ENCODE measurements around the gene UBXN2A.

The UBXN2A gene, protein sequence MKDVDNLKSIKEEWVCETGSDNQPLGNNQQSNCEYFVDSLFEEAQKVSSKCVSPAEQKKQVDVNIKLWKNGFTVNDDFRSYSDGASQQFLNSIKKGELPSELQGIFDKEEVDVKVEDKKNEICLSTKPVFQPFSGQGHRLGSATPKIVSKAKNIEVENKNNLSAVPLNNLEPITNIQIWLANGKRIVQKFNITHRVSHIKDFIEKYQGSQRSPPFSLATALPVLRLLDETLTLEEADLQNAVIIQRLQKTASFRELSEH
- total RNA-seq: 26.1 reads per million, percentile 53 among the genes with 10 or more reads in this experiment

DNA sequence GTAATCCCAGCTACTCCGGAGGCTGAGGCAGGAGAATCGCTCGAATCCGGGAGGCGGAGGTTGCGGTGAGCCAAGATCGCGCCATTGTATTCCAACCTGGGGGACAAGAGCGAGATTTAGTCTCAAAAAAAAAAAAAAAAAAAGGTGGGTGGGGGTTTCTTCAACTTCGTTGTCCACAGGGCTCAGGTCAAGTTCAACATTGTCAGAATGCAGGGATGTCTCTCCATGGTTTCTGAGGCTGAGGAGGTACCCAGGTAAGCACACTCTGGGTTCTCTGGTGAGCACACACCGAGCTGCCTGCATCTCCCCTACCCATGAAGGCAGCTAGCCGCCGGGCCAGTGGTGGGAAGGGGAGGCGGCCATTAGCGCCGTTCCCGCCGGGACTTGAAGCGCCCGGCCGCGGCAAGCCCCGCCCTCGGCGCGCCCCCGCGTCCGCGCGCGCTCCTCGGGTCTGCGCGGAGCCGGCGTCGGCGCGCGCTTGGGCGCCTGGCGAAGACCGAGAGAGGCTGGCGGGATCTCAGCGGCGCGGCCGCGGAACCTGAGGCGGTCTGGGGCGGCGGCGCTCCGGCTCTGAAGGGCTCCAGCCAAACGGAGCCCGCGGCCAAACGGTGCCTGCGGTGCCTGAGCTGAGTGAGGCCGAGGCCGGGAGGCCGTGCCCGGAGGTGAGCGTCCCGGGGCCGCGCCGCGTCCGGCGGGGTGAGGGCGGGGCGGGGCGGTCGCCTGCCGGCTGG lies at the start of gene UBXN2A:
Gene UBXN2A (plus strand): TSS at position 477 of the 731 bp plus-strand sequence. CDS start 17,852 bp downstream, outside the sequence.
- peak; percentile 61 for DNase-seq

DNA sequence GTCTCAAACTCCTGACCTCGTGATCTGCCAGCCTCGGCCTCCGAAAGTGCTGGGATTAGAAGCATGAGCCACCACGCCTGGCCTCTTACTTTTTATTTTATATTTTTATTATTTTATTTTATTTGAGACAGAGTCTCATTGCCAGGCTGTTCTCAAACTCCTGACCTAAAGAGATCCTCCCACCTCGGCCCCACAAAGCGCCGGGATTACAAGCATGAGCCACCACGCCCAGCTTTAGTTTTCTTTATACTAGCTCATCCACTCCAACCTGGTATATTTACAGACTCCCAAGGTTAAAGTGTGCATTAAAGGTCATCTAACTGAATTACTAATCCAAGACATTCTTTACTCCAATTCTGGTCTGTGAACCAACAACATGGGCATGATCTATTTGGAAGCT lies 40.1 kb upstream of the UBXN2A start:
- DNase-seq: no peak

DNA sequence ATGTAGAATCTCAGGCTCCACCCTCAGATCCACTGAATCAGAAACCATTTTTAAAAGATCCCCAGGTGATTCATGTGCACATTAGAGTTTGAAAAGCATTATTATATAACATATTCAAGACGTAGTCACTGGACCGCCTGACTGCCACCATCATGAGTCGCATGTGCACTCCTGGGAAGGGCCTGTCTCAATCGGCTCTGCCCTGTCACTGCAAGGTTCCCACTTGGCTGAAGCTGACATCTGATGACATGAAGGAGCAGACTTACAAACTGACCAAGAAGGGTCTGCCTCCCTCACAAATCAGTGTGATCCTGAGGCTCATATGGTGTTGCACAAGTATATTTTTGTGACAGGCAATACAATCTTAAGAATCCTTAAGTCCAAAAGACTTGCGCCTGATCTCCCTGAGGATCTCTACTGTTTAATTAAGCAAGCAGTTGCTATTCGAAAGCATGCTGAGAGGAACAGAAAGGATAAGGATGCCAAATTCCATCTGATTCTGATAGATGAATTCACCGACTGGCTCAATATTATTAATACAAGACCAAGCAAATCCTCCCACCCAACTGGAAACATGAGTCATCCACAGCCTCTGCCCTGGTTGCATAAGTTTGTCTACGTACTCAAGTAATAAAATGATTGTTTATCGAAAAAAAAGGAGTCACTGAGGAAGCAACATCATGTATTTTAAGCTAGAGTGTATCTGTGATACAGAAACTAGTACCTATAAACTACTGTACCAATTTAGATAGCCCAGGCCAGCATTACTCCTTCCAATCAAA lies 39.5 kb upstream of the UBXN2A start:
- no peak for DNase-seq

DNA sequence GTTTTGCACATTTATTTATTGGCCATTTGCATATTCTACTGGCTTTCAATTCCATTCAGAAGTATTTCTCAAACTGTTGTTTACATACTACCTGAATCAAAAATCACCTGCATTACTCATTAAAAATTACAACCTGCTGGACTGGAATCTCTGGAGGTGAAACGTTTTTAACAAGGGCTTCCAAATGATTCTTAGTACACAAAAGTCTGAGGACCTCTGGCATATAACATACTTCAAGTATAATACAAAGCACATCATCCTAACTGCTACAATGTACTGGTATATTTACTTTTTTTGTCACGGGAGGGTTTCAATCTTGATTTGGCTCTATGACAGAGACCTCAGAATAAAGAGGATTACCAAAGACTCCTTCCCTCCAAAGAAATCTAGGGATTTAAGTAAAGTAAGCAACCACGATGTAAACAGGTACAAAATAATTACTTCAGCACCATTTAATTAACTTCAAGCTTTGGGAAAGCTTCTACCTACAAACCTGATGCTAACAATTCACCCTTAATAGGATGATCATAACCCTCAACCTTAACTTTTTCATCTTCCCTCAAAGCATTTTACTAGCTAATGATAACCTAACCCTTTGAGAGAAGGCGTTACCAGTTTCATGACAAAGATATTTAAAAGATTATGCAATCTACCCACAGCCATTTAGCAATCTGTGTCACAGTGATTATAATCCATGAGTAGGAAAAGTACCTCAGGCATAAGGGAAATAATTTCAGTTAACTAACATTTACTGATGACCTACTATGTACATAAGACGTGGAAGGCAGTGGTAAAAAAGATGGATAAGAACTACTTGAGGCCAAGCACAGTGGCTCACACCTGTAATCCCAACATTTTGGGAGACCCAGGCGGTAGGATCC lies 38.1 kb upstream of the UBXN2A start:
- no peak for DNase-seq

DNA sequence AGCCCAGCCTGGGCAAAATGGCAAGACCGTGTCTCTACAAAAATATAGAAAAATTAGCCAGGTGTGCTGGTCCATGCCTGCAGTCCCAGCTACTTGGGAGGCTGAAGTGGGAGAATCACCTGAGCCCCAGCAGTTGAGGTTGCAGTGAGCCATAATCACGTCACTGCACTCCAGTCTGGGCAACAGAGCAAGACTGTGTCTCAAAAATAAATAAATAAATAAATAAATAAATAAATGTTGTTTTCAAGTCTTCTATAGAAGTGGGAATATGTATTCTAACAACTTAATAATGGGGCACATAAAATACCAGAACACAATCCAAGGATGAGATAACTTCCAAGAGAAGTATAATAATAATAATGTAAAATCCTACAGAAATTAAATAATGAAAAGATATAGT lies 37.2 kb upstream of the UBXN2A start:
- no peak for DNase-seq

DNA sequence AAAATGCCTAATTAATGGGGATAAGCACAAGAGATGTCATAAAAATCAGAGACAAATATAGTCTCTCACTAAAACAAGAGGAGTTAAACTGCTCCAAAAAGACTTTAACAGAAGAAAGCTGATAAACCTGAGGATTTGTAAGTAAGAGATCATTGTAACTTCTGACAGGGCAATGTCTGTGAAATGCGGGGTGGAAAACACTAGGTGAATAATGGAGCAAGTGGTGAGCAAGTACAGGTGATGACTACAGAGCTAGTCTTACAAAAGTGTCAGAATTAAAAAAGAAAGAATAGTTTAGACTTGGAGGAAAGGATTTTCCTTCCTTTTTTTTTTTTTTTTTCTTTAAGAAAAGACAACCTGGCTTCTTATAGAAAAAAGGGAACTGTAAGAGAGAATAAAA lies 36.0 kb upstream of the UBXN2A start:
- no peak for DNase-seq

DNA sequence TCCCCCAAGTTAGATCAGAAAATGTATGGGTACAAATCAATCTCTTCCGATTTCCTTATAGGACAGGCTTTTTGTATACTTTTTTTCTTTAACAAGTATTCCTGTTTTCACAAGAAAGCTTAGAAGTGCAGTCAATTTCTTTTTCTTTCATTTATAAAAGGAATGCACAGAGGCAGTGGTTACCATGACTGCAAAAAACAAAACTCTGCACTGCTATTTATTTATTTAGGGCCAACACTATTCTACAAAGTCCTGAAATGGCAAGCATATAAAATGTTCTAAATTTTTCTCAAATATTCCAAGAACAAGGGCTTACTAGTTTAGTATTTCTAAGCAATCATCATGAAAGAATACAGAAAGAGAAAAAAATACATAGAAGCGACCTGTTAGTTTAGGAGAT lies 35.6 kb upstream of the UBXN2A start:
- no peak for DNase-seq

DNA sequence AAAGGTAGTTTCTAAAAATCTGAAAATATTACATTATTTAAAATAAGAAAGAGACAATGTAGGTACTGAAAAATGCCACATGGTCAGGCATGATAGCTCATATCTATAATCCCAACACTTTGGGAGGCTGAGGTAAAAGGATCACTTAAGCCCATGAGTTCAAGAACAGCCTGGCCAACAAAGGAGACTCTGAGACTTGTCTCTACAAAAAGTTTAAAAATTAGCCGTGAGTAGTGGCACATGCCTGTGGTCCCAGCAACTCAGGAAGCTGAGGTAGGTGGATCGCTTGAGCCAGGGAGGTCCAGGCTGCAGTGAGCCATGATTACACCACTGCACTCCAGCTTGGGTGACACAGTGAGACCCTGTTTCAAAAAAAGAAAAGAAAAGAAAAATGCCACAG lies 35.1 kb upstream of the UBXN2A start:
- no peak for DNase-seq

DNA sequence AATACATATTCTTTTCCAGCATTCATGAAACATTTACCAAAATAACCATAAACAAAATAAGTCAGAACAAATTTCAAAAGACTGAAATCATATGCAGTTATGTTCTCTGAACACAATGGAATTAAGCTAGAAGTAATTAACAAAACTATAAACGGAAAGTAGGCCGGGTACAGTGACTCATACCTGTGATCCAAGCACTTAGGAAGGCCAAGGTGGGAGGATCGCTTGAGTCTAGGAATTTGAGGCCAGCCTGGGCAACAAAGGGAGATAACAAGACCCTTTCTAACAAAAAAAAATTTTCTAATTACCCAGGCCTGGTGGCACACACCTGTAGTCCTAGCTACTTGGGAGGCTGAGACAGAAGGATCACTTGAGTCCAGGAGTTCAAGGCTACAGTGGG lies 28.2 kb upstream of the UBXN2A start:
- no peak for DNase-seq

DNA sequence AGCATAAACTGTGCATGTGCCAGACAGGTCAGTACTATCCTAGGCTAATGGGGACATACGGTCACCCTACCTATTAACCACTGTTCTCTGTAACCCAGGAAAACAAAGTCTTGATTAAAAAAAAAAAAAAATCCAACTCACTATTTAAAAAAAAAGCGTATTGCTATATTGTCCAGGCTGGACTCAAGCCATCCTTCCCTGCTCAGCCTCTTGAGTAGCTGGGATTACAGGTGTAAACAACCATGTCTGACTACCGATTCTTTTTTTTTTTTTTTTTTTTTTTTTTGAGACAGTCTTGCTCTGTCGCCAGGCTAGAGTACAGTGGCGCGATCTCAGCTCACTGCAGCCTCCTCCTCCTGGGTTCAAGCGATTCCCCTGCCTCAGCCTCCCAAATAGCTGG lies 24.9 kb upstream of the UBXN2A start:
- no peak for DNase-seq

DNA sequence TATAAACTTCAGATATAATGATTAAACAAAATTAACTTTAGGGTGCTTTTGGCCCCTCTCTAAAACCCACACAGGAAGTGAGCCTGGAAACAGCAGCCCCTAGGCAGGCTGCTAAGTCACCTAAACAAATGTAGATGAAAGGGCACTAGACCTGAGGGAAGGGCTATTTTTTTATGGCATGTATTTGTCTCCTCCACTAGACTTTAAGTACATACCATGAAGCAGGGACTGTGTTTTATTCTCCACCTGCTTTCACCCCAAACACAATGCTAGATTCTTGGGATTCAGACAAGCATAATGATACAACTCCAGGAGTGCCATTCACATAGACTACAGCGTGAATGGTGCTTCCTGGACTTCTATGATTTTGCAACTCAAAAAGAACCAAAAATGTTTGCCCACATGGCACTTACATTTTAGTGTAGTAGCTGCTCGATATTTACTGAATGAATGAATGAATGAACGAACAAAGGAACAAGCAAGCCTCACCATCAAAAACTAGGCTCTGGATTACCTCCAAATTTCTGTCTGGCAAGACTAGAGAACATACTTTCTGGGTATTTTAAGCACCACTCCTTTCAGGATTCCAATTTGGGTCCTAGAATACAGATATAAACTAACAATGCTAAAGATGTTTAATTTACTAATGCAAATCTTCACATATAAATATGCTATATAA lies 23.4 kb upstream of the UBXN2A start:
- DNase-seq: no peak

DNA sequence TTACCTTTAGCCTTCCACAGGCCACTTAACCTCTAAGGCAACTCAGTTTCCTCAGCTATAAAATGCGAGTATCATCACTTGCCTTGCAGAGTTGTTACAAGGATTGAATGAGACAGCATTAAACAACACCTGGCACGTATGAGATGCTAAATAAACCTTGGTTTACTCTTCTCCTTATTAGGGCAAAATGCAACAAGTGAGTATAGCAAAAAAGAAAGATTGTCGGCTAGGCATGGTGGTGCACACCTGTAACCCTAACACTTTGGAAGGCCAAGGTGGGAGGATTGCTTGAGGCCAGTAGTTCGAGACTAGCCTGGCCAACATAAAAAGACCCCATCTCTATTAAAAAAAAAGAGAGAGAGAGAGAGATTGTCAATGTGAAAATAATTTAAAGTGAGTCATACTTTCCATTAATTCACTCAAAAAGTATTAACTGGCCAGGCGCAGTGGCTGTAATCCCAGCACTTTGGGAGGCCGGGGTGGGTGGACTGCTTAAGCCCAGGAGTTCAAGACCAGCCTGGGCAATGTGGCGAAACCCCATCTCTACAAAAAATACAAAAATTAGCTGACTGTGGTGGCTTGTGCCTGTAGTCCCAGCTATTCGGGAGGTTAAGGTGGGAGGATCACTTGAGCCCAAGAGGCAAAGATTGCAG lies 21.3 kb upstream of the UBXN2A start:
- DNase-seq: no peak

DNA sequence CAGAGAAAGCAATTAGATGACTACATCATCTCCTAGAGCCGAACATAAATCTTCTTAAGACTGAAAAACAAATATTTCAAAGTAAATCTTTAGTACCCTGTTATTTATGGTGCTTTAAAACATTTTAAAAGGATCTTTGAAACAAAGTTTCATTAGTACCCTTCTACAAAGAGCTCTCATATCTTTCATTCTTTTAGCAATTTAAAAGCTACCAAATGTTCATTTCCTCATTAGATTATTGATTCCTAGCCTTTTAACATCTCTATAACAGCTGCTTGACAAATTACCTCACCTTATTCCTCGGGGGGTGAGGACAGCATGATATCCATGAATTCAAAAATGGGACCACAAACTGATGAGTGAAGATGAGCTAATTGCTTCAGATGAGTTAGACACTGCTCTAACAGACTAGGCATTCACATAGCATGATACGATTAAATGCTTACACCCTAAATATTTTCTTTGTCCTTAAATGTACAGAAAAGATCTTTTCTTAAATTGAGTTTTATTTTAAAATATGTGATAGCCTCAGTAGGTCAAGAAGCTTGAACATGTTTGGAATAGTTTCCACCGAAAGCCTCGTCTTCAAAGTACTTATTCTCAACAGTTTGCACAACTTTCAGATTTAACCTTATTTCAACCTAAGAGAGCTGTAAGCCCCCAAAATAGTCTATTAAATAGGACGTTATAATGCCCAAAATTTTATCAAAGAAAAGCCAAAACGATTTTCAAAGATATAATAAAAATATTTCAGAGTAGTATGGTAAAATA lies 15.5 kb upstream of the UBXN2A start:
- DNase-seq: no peak

DNA sequence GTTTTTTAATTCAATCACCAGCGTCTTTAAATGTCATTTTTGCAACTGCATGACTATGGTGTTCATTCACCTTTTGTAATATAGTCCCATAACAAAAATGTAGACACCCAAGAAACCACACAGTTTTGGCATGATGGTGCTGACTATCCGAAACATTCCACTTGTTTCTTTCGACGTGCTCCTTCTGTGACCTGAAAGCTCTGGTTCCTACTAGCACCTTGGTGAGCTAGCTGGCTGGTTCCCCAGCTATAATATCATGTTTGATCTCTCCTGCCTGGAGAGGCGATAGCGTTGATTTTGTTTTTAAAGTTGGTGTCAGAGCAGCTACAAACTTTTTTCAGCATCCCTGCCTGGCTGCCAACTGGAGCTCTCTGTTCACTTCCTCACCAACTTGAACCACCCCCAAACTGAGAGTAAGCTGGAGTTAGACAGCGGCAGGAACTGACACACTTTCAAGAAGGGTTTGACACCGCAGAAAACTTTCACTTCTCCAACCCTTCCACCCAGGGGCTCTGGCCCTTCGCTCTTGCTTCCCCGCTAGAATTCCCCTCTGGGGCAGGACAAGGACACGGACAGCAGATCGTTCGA lies 14.5 kb upstream of the UBXN2A start:
- DNase-seq: peak; percentile 50

DNA sequence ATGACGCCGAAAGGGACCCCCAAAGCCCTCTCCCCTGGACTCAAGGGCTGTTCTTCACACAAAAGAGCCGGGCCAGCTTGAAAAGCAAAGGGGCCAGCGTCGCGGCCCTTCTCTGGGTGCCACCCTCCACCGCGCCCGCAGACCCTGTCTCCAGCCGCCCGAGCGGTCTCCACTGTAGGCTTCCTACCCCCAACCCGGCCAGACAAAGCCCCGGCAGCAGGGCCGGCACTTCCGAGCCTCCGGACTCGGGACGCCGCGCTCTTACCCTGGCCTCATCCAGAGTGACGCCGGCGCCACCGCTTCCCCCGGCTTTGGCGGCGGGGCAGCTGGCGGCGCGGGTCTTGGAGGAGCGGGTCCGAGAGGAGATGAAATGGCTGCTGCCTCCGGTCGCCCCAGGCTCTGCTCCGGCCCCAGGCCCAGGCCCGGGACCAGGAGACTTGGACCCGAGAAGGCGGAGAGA lies 13.9 kb upstream of the UBXN2A start:
- DNase-seq: peak; percentile 15

DNA sequence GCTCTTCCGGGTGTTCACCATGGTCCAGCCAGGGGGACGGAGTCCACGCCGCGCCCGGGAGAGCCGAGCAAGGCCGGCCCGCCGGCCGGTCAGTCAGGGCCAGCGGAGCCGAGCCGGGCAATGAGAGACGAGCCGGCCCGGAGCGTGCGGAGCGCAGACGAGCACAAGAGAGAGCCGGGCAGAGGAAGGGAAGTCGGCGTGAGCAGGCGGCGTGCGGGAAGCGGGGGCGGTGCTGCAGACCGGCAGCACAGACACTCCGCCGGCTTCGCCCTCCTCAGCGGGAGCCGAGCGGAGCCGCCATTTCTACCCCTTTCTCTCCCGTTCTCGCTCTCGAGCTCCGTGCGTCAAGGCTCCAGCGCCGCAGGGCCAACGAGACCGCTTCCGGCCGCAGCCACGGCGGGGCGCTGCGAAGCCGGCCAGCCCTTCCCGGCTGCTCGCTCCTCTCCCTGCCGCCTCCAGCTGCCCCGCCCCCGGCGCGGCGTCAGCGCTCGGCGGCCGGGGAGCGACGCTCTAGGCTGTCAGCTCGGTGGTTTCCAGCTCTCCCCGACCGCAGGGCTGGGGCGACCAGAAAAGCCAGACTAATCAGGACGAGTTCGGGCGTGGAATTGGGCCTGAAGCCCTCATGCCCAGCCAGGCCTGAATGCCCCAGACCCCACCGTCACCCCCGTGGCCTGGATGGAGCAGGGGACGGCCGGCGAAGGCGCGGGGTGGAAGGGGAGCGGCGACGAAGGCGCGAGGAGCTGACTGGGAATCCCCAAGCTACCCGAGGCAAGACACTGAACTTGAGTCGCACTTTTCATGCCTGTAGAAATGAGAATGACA lies 13.3 kb upstream of the UBXN2A start, which contains the start of gene ATAD2B:
Gene ATAD2B (minus strand): TSS at position 374 of the 822 bp plus-strand sequence. CDS start 353 bp downstream, at position 21.
- peak; percentile 88 for DNase-seq

DNA sequence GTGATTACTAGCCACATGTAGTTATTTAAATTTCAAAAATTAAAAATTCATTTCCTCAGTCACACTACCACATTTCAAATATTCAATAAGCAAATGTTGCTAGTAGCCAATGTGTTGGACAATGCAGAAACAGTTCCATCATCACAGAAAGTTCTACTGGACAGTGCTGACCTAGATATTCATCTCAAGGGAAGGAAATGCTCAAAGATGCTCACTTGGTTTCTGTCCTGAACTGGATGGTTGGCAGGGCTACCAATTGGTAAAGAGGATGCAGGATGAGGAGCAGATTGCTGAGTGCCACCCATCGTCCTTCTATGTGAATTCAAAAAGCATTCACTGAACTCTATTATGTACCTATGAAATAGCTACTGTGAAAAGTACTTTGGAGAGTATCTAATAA lies 6.0 kb upstream of the UBXN2A start:
- no peak for DNase-seq

DNA sequence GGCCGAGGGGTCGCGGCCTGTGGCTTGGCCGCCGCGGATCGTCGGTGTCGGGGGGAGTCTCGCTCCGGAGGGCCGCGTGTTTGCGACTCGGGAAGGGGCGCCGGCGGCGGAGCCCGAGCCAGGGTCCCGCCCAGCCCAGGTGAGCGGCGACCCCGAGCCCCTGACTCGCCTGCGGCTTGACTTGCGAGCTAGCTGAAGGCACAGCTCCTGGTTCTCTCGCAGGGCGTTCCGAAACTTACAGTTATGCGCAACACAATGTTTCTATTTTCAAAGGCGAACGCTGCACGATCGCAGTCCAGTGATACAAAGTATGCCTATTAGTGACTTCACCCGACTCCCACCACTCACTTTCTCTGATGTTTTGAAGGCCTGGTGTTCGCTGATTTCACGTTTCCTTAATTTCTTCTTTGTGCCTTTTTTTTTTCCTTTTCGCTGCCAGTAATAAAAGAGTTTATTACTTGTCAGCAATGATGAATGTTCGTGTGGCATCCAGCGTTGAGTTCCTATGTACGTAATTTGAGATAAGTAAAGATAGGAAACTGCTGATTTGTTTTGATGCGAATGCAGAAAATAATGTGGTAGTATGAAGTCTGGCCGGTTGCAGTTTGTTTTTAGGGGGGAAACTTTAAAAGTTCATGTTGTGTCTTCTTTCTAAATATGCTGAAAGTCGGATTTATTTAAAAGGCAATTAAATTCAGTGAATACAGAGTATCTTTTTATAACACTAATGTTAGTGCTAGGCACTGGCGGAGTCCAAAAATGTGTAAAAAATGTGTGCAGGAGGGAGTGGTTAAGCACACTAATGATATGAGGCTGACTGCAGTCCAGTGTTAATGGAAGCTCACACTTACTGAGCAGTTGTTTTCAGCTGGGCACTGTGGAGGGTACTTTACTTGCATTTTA lies 706 bp downstream of the UBXN2A start:
- peak; percentile 28 for DNase-seq
